Motor neuron (in vitro differentiated cells): ENCODE measurements around the gene RHOH. TPM values are rescaled to one million over a fixed set of nuclear protein-coding genes. Genes with fewer than 3 reads are reported as not detected.
"Not testable (repeated sequence)": the region's sequence is repeated elsewhere in the genome, so short reads cannot be mapped to it uniquely, and the experiment has no call there.

Source experiments
- ATAC-seq, 8 experiments: fragments of 200-7000 bp; cut with Tn5 transposase; replicated peaks in 6 of 8; 2 replicates each; pipeline ENCODE4 v1.8.0; 2021; ENCODE audit warnings: mild to moderate bottlenecking in 8 of 8, moderate library complexity in 8 of 8
- H3K27ac ChIP-seq, 2 donors: fragments of 250-450 bp; sonication (Bioruptor Pico); 2 replicates each; pipeline ENCODE4 v1.9.0; 2021; ENCODE audit warnings: antibody characterized with exemption in 2 of 2, mild to moderate bottlenecking in 2 of 2, moderate library complexity in 1 of 2
- H3K4me1 ChIP-seq, 2 donors: fragments of 250-450 bp; sonication (Bioruptor Pico); replicated peaks in 1 of 2; 2 replicates each; pipeline ENCODE4 v1.6.1; 2021; ENCODE audit warnings: antibody characterized with exemption in 2 of 2, mild to moderate bottlenecking in 2 of 2, moderate library complexity in 1 of 2
- H3K4me3 ChIP-seq, 5 donors: fragments of 250-450 bp; sonication (Bioruptor Pico); 2 replicates each; pipeline ENCODE4 v1.9.0; 2021; ENCODE audit warnings: antibody characterized with exemption in 5 of 5, mild to moderate bottlenecking in 5 of 5, moderate library complexity in 4 of 5
- WGBS, 10 experiments: fragments of 450-650 bp; shearing (Covaris generic); methylation state at CpG; one replicate each; pipeline ENCODE4 v1.0.0; 2022; 5-methylcytosine and 5-hydroxymethylcytosine counted together
- in situ Hi-C, 9 experiments: fragments of 400-800 bp; cut with MboI; loops; one replicate each; pipeline ENCODE4 v1.15.0; 2021; ENCODE audit warnings: low sequenced_read_pairs in 9 of 9, low pct_unique_long_range_greater_than_20kb in 2 of 9; ENCODE audit not compliant: unreplicated experiment in 9 of 9
- total RNA-seq, 8 experiments: library from RNA; unstranded; fragments of 300-600 nt; gene quantifications; 2 replicates each; pipeline versions ENCODE4 v1.2.3 to v1.2.4, GENCODE V29; 2022

Gene RHOH, protein sequence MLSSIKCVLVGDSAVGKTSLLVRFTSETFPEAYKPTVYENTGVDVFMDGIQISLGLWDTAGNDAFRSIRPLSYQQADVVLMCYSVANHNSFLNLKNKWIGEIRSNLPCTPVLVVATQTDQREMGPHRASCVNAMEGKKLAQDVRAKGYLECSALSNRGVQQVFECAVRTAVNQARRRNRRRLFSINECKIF
- total RNA-seq = 1 to 10 TPM in 2 of 8 experiments, under 1 TPM in 5, not detected in 1; 0.10 to 5.5 (median 0.46) TPM

DNA sequence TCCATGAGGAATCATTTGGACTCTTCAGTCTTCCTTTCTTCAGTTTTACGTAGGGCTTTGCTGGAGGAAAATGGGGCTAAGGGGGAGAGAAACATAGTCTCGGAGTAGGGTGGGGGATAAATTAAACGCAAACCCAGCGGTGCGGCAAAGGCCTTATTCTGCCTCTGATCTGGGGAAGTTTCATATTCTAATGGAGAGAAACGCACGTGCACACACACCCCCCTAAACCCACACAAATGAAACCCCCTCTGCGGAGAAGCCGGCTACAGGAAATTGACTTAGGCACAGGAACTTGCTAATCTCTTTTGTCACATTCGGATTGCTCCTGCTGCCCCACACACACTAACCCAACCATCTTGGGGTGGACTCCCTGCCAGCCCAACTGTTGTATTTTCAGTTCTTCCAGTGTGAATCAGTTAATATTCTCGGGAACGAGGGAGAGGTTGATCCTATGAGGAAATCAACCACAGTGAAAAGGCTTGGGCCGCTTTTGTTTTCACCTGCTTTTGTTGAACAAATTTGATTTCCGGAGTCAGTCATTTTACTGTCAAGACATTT lies at the start of gene RHOH:
Gene RHOH, plus strand, starts transcription at position 308 of the 558 bp plus-strand sequence. CDS start 46,356 bp downstream, outside the sequence.
- no peak within 1 kb of the TSS for H3K4me3 ChIP-seq
- in situ Hi-C loops = no loop called here
- H3K4me1 ChIP-seq = peaks cover 7 to 23% of the 10 kb centered on the region in 2 donors
- no peak within 1 kb of the TSS for H3K27ac ChIP-seq
- 7 to 73% (median 36%) methylated on average over 3 to 13 of the region's 14 CpGs; no CpG with 5 or more reads in 1 of the 10 experiments for WGBS, 10 experiments
- ATAC-seq = no peak

DNA sequence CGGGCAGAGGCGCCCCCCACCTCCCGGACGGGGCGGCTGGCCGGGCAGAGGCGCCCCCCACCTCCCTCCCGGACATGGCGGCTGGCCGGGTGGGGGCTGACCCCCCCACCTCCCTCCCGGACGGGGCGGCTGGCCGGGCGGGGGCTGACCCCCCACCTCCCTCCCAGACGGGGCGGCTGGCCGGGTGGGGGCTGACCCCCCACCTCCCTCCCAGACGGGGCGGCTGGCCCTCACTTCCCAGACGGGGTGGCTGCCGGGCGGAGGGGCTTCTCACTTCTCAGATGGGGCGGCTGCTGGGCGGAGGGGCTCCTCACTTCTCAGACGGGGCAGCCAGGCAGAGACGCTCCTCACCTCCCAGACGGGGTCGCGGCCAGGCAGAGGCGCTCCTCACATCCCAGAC lies 49.3 kb upstream of the RHOH start:
- in situ Hi-C loops, H3K27ac ChIP-seq, ATAC-seq, H3K4me1 ChIP-seq, H3K4me3 ChIP-seq: not testable (repeated sequence)
- WGBS, 10 experiments = no CpG with 5 or more reads among the region's 31 CpGs

DNA sequence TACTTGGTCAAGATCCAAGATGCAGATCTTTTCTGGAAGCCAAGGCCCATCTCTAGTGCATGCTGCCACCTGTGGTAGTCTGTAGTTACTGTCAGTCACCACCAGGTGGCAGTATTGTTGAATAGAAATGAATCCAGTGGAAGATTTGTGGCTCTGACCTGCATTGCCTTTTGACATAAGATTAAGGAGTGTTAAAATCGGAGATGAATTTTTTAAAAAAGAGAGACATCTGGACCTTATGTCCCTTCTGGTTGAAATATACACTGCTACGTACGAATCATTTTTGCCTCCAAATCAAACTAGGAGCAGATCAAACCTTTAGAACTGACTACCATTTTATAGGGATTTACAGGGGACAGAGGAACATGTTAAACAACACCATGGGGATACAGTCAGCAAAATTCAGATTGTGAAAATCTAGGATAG lies 46.9 kb upstream of the RHOH start:
- 66 to 100% (median 91%) methylated on average over 1 to 3 of the region's 3 CpGs; no CpG with 5 or more reads in 2 of the 10 experiments for WGBS, 10 experiments

DNA sequence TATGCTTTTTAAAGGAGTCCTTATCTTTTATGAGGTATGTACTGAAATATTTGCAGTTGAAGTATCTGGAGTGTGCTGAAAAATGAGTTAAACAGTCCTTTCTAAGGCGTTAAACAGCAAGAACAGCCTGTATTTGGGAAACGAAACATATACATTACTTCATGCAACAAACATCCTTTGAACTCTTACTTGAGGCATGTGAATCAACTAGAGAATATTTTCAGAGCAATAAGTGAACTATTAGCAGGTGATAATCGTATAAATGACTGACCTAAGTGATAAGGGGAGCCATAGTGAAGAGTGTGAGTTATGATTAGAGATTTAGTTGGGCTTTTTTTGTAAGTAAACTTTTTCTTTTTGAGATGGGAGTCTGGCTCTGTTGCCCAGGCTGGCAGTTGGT lies 45.9 kb upstream of the RHOH start:
- WGBS, 10 experiments = 76 to 100% (median 93%) methylated on average over 1 to 3 of the region's 3 CpGs; no CpG with 5 or more reads in 2 of the 10 experiments
- Histone ChIP-seq H3K4me1 (no peaks in the 10 kb centered on the region), H3K27ac (no peak overlapping the region), H3K4me3 (no peak overlapping the region)
- no peak for ATAC-seq
- in situ Hi-C loops = loop anchor here in 1 of 9 experiments (25.0 kb wide), 1 partner anchor 161 kb away; no protein-coding TSS in a partner anchor

More for the DNA sequence above, 46.9 kb upstream of the RHOH start:
- peak in 3 of 8 experiments; percentile 79 to 84 (median 83) for ATAC-seq
- in situ Hi-C loops = loop anchor here in 1 of 9 experiments (25.0 kb wide), 1 partner anchor 162 kb away; no protein-coding TSS in a partner anchor
- no peak overlapping the region for H3K4me3 ChIP-seq
- H3K27ac ChIP-seq = no peak overlapping the region
- no peaks in the 10 kb centered on the region for H3K4me1 ChIP-seq

DNA sequence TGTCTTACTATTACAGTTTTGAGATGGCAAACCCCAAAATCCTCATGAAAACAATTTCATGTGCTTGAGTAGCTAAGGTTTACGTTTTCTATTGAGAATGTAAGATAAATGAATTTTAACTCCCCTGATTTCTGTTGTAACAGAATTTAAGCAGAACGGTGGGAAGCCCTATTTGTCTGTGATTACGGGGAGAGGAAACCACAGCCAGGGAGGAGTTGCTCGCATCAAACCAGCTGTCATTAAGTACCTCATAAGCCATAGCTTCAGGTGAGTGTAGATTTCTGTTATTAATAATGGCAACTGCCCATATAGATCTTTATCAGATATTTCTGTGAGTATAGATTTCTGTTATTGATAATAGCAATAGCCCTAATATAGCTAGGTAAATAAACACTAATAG lies 44.2 kb upstream of the RHOH start:
- Histone ChIP-seq H3K4me1 (no peaks in the 10 kb centered on the region), H3K27ac (no peak overlapping the region), H3K4me3 (no peak overlapping the region)
- in situ Hi-C loops = loop anchor here in 1 of 9 experiments (25.0 kb wide), 1 partner anchor 160 kb away; no protein-coding TSS in a partner anchor
- 50 to 95% (median 81%) methylated on average over 1 to 4 of the region's 4 CpGs; no CpG with 5 or more reads in 2 of the 10 experiments for WGBS, 10 experiments
- no peak for ATAC-seq

DNA sequence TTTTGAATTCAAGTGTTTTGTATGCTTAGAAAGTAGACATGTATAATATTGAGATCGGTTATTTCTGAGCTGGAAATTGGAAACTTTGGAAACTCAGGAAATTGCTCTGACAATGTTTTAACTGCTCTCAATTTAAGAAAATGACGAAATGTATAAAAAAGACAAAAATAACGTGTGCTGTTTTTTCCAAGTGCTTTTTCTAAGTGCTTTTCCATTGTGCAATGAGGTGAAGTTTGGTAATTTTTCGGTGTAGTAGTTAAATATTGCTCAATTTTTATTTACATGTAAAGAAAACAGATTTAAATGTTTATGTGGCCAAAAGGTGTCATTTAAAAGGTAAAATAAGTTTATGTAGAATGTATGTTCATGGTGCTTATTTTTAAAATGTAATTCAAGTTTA lies 39.4 kb upstream of the RHOH start:
- WGBS, 10 experiments = 91 to 100% (median 95%) methylated on average over 1 to 4 of the region's 4 CpGs
- Histone ChIP-seq H3K4me1 (no peaks in the 10 kb centered on the region), H3K27ac (no peak overlapping the region), H3K4me3 (no peak overlapping the region)
- in situ Hi-C loops = loop anchor here in 1 of 9 experiments (25.0 kb wide), 1 partner anchor 155 kb away; no protein-coding TSS in a partner anchor
- no peak for ATAC-seq

DNA sequence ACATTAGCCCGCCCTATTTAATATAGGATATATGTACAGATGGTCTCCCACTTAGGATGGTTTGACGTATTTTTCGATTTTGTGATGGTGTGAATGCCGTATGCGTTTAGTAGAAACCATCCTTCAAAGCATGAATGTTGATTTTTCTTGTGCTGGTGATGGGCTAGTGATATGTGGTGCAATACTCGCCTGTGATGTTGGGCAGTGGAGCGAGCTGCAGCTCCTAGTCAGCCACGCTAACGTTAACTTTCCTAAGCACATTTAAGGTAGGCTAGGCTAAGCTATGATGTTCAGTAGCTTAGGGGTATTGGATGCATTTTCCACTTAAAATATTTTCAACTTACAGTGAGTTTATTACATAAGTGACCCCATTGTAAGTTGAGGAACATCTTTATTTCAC lies 36.6 kb upstream of the RHOH start:
- Histone ChIP-seq H3K27ac (no peak overlapping the region), H3K4me3 (no peak overlapping the region), H3K4me1 (no peaks in the 10 kb centered on the region)
- in situ Hi-C loops = loop anchor here in 1 of 9 experiments (25.0 kb wide), 1 partner anchor 152 kb away; no protein-coding TSS in a partner anchor
- no peak for ATAC-seq
- WGBS, 10 experiments = 90 to 96% (median 94%) methylated on average over 2 to 9 of the region's 9 CpGs; no CpG with 5 or more reads in 2 of the 10 experiments

DNA sequence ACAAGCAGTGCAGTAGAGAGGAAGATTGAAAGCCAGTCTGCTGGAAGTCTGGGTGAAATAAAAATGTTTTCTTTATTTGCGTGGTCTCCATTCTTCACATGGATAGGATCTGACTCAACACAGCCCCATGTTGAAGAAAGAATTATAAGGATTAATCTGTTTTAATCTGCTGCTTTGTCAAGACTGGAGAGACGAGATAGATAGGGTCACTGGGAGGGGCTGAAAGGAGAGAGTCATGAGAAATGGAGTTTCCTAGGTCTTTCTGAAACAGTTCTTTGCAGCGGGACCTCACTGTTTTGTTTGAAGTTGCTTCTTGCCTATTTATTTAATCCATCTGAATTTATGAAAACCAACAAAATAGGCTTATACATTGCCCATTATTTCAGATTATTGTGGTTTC lies 32.4 kb upstream of the RHOH start:
- H3K4me3 ChIP-seq = no peak overlapping the region
- no peak for ATAC-seq
- no peak overlapping the region for H3K27ac ChIP-seq
- peaks cover 0 to 2% of the 10 kb centered on the region in 2 donors for H3K4me1 ChIP-seq
- 61 to 100% (median 93%) methylated on average over 1 to 3 of the region's 3 CpGs; no CpG with 5 or more reads in 1 of the 10 experiments for WGBS, 10 experiments
- in situ Hi-C loops = loop anchor here in 1 of 9 experiments (25.0 kb wide), 1 partner anchor 148 kb away; no protein-coding TSS in a partner anchor

DNA sequence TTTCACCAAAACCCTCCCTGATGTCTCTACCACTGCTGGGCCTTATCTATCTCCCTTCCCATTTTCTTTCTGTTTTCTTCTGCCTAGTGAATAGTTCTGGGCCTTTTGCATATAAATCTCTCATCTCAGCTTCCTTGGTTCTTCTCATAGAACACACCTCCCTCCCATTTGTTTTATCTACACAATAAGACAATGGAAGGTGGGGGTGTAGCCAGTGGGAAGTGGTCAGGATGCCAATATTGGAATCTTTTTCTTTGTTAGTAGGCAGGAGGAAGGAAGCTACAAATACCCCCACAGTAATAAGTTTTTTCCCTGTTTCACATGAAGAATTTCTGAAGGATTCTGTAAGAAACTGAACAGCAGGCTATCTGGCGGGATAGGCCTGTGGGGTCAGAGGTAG lies 30.9 kb upstream of the RHOH start:
- no peak overlapping the region for H3K27ac ChIP-seq
- ATAC-seq = no peak
- peaks cover 0 to 2% of the 10 kb centered on the region in 2 donors for H3K4me1 ChIP-seq
- no peak overlapping the region for H3K4me3 ChIP-seq
- 100% methylated on average over 1 of the region's 1 CpG; no CpG with 5 or more reads in 6 of the 10 experiments for WGBS, 10 experiments
- in situ Hi-C loops = loop anchor here in 1 of 9 experiments (25.0 kb wide), 1 partner anchor 146 kb away; no protein-coding TSS in a partner anchor

DNA sequence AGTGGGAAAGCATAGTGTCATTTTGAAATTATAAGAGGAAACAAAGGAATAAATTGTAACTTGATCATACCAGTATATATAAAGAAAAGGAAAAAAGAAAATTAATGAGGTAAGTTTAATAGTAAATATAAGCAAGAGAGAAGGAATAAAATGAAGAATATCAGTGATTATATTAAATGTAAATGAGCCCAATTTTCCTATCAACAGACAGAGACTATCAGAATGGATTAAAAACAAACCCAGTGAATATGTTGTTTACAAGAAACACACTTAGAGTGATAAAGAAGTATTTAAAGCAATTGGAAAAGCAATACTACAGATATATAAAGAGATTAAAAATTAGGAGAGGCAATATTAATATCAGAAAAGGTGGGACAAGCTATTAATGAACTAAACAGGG lies 28.8 kb upstream of the RHOH start:
- no peak overlapping the region for H3K27ac ChIP-seq
- no peak overlapping the region for H3K4me3 ChIP-seq
- peaks cover 0 to 2% of the 10 kb centered on the region in 2 donors for H3K4me1 ChIP-seq
- in situ Hi-C loops = loop anchor here in 1 of 9 experiments (25.0 kb wide), 1 partner anchor 144 kb away; no protein-coding TSS in a partner anchor
- ATAC-seq = no peak

DNA sequence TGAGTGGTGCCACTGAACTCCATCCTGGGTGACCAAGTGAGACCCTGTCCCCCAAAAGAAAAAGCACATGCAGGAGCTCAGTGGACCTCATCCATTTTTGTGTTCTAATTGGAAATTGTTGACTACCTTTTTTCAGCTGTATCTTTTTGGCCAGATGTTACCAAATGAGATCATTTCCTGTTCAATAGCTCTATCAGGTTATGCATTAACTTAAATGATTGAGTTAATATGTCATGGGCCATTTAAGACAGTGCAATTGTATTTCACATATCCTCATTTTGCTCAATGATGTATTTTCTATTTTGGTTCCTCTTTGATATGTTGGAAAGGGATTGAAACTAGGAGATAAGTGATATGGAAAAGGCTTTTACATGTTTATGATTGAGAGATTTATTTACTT lies 26.2 kb upstream of the RHOH start:
- in situ Hi-C loops = loop anchor here in 1 of 9 experiments (25.0 kb wide), 1 partner anchor 142 kb away; no protein-coding TSS in a partner anchor
- Histone ChIP-seq H3K4me1 (peaks cover 0 to 2% of the 10 kb centered on the region in 2 donors), H3K4me3 (no peak overlapping the region), H3K27ac (no peak overlapping the region)
- ATAC-seq = no peak

DNA sequence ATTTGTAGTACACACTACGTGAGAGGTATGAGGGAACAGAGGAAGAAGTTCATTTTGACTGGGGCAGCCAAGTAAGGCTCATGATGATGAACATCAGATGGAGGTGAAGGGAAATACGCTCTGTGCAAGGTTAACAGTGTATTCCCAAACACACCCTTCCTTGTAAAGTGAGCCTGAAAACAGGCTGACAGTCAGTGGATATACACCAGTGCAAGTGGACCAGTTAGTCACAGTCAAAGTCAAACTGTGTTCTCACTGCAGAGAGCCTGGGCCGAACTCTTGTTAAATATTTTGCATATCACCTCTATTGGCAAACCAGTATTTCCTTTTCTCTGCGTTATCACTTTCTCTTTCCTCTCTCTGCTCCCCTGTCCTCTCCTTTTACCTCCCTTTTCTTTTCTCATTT lies 23.4 kb upstream of the RHOH start:
- 72 to 97% (median 89%) methylated on average over 2 to 4 of the region's 4 CpGs for WGBS, 10 experiments
- Histone ChIP-seq H3K27ac (no peak overlapping the region), H3K4me3 (no peak overlapping the region), H3K4me1 (no peaks in the 10 kb centered on the region)
- in situ Hi-C loops = loop anchor here in 1 of 9 experiments (25.0 kb wide), 1 partner anchor 139 kb away; no protein-coding TSS in a partner anchor
- no peak for ATAC-seq

DNA sequence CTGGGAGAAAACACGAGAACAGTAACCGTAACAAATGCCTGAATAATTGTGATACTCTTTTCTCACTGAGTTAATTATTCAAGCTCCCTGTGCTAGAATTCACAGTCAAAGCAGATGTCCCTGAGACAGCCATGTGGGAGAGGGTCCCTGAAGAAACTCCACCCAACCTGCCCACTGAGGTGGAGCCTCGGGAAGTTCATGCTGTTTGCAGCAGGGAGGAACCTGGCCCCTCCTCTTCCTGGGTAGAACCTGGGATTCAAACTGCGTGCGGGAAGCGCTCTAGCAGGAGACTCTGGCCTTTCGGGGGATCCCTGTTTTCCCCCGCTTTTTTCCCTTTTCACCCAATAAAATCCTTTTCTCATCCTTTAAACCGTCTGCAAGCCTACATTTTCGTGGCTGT lies 20.2 kb upstream of the RHOH start:
- in situ Hi-C loops = no loop called here
- WGBS, 10 experiments = 20 to 93% (median 68%) methylated on average over 2 to 6 of the region's 10 CpGs
- Histone ChIP-seq H3K4me3 (no peak overlapping the region), H3K4me1 (no peaks in the 10 kb centered on the region), H3K27ac (no peak overlapping the region)
- ATAC-seq = peak in 2 of 8 experiments; percentile 16 to 51
